ENCODE measurements around the gene DLGAP4. TPM values are rescaled to one million over a fixed set of nuclear protein-coding genes. Genes with fewer than 3 reads are reported as not detected.

The DLGAP4 gene
- total and polyA plus RNA-seq, 2 of the 13 experiments (the other 11 are each of a cell fraction or from before 2014, with no cell fraction given) = 15.2 to 26.7 TPM

DNA sequence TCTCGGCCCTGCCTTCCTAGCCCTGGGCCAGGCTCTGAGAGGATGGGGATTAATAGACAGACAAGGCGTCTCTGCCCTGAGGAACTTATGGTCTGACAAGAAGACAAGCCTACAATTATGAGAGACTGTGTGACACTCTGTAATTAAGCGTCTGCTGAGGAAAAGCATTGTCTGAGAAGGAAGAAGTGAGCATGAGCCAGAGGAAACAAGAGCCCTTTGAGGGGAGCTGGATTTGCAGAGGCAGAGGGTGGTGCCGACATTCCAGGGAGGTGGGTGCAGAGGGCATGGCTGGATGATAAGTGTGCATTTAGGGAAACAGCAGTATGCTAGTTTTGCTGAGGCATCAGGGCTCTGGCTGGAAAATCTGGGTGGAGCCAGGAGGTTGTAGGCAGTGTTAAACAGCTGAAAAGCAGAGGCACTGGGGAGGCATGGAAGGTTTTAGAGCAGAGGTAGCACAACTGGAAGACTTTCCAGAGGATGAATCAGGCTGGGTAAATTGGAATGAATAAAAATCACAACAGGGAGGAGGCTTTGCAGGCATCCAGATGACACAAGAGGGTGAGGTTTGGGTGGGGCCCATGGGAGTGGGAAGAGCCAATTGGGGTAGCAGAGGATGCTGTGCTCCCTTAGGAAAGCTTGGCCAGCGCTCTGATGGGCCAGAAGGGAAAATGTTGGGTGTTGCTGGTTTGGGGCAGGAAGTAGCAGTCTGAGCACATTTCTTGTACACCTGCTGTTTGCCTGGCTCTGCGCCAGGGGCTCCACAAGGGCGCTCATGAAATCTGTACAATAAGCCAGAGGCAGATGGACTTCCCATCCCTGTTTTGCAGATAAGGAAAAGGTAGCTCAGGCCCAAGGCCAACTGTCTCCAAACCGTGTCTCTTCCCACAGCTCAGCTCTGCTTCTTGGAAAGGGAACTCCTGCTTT, 161.2 kb downstream of the DLGAP4 start (continued):
- TF ChIP-seq, protein P1, sequence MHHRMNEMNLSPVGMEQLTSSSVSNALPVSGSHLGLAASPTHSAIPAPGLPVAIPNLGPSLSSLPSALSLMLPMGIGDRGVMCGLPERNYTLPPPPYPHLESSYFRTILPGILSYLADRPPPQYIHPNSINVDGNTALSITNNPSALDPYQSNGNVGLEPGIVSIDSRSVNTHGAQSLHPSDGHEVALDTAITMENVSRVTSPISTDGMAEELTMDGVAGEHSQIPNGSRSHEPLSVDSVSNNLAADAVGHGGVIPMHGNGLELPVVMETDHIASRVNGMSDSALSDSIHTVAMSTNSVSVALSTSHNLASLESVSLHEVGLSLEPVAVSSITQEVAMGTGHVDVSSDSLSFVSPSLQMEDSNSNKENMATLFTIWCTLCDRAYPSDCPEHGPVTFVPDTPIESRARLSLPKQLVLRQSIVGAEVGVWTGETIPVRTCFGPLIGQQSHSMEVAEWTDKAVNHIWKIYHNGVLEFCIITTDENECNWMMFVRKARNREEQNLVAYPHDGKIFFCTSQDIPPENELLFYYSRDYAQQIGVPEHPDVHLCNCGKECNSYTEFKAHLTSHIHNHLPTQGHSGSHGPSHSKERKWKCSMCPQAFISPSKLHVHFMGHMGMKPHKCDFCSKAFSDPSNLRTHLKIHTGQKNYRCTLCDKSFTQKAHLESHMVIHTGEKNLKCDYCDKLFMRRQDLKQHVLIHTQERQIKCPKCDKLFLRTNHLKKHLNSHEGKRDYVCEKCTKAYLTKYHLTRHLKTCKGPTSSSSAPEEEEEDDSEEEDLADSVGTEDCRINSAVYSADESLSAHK (CRISPR knock-in tag; IDR thresholded peaks at IDR 0.05; ENCODE audit: borderline replicate concordance) = no peak
- peak; percentile 60; the same call in 1 of the 2 replicates for TF ChIP-seq ZMYM3 (CRISPR knock-in tag; IDR thresholded peaks at IDR 0.05)
- TF ChIP-seq ZFY (CRISPR knock-in tag; IDR thresholded peaks at IDR 0.05) = 0 out of 2 replicates have a peak, but pooled peaks have one; percentile 20
- no peak for TF ChIP-seq ZC3H13 (CRISPR knock-in tag; IDR thresholded peaks at IDR 0.05)
- 0 out of 2 replicates have a peak, but pooled peaks have one; percentile 20 for TF ChIP-seq MYC (CRISPR knock-in tag; IDR thresholded peaks at IDR 0.05; ENCODE audit: borderline replicate concordance)
- peak; percentile 46; the same call in 1 of the 2 replicates for TF ChIP-seq GFI1 (CRISPR knock-in tag; IDR thresholded peaks at IDR 0.05; ENCODE audit: borderline replicate concordance)
- 0 out of 2 replicates have a peak, but pooled peaks have one; percentile 32 for TF ChIP-seq ZNF251 (CRISPR knock-in tag; IDR thresholded peaks at IDR 0.05)
- TF ChIP-seq CEBPB (IDR thresholded peaks at IDR 0.05; ENCODE audit: borderline replicate concordance, low read depth, low read length) = no peak
- no peak for TF ChIP-seq ZNF224 (CRISPR knock-in tag; IDR thresholded peaks at IDR 0.05)
- TF ChIP-seq TFE3 (CRISPR knock-in tag; IDR thresholded peaks at IDR 0.05) = no peak
- TF ChIP-seq CENPBD1 (CRISPR knock-in tag; IDR thresholded peaks at IDR 0.05; ENCODE audit: borderline replicate concordance, low read depth) = no peak
- TF ChIP-seq MEF2D (CRISPR knock-in tag; IDR thresholded peaks at IDR 0.05) = no peak
- no peak for TF ChIP-seq ATF7-NPFF (CRISPR knock-in tag; IDR thresholded peaks at IDR 0.05; ENCODE audit: low read depth)
- TF ChIP-seq ZNF292 (CRISPR knock-in tag; IDR thresholded peaks at IDR 0.05; ENCODE audit: borderline replicate concordance, low read depth) = 0 out of 2 replicates have a peak, but pooled peaks have one; percentile 32
- no peak for TF ChIP-seq ZNF615 (CRISPR knock-in tag; IDR thresholded peaks at IDR 0.05; ENCODE audit: borderline replicate concordance)
- TF ChIP-seq NFKB2 (CRISPR knock-in tag; IDR thresholded peaks at IDR 0.05; ENCODE audit: borderline replicate concordance) = no peak
- TF ChIP-seq GLI4 (CRISPR knock-in tag; IDR thresholded peaks at IDR 0.05; ENCODE audit: borderline replicate concordance) = no peak
- no peak for TF ChIP-seq SYNCRIP (IDR thresholded peaks at IDR 0.05; ENCODE audit: insufficient read depth, low read depth, low read length)
- TF ChIP-seq FOXO1 (CRISPR knock-in tag; IDR thresholded peaks at IDR 0.05) = peak; percentile 35; the same call in 1 of the 2 replicates
- no peak for TF ChIP-seq HNF4G (IDR thresholded peaks at IDR 0.05; ENCODE audit: borderline replicate concordance, low read depth, low read length)
- no peak for TF ChIP-seq HNF4G (CRISPR knock-in tag; IDR thresholded peaks at IDR 0.05; ENCODE audit: borderline replicate concordance, low read depth)
- TF ChIP-seq HNRNPH1 (optimal IDR thresholded peaks at IDR 0.05; ENCODE audit: low read depth, low read length) = no peak
- no peak for TF ChIP-seq ZNF503 (CRISPR knock-in tag; IDR thresholded peaks at IDR 0.05)

Measured in HepG2 (cell line).